ES-I3 (cell line): Measurements from ENCODE around the gene MXD3.
"Not testable (repeated sequence)": the region's sequence is repeated elsewhere in the genome, so short reads cannot be mapped to it uniquely, and the experiment has no call there.

Source experiments
- H3K36me3 ChIP-seq: 2 replicates; pipeline ENCODE4 v1.6.1; 2013; ENCODE audit warnings: mild to moderate bottlenecking, low read length, control low read depth, moderate library complexity; ENCODE audit not compliant: insufficient read depth
- H3K4me1 ChIP-seq: 2 replicates; pipeline ENCODE4 v1.6.1; 2013; ENCODE audit warnings: mild to moderate bottlenecking, control low read depth, low read length; ENCODE audit not compliant: insufficient read depth
- H3K9ac ChIP-seq: 2 replicates; pipeline ENCODE4 v1.6.1; 2013; ENCODE audit warnings: low read depth, mild to moderate bottlenecking, low read length, moderate library complexity
- H3K9me3 ChIP-seq: 2 replicates; pipeline ENCODE4 v1.6.1; 2013; ENCODE audit warnings: mild to moderate bottlenecking, low read length, moderate library complexity; ENCODE audit not compliant: control insufficient read depth, insufficient read depth

MXD3 gene

DNA sequence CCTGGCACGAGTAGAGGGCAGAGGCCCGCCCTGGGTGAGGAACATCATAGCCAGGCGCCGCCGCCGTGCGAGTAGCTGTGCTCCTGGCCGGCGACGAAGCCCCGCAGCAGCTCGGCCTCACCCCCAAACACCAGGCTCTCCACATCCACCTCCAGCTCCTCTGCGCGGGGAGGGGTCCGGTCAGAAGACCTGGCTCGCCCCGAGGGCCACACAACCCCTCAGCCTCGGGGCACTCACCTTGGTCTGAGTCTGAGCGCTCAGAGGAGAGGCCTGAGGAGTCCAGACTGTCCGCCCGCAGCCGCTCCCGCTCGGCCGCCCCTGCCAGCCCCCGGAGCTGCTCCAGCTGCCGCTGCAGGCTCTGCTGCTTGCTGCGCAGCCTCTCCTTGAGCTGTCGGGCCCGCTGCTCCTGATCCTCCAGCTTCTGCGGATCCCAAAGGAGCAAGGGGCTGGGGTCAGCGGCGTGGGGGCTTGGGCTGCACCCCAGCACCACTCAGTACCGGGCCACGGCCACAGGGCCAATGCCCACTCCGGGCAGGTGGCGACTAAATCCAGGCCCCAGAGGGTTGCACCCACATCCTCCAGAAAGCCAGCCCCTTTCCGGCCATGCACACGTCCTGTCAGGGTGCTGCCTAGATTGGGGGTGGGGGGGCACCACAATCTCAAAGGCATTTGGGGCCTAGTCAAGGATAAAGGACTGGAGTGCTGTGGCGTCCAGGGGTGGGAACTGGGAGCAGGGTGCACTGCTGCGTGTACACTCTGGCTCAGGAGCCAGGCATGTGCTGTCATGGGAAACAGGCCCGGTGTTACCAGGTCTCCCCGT lies 3.9 kb downstream of the MXD3 start:
- Histone ChIP-seq H3K9me3 (no peaks in the 10 kb centered on the region), H3K9ac (no peak overlapping the region), H3K4me1 (no peaks in the 10 kb centered on the region), H3K36me3 (peaks cover 4% of the 10 kb centered on the region)

DNA sequence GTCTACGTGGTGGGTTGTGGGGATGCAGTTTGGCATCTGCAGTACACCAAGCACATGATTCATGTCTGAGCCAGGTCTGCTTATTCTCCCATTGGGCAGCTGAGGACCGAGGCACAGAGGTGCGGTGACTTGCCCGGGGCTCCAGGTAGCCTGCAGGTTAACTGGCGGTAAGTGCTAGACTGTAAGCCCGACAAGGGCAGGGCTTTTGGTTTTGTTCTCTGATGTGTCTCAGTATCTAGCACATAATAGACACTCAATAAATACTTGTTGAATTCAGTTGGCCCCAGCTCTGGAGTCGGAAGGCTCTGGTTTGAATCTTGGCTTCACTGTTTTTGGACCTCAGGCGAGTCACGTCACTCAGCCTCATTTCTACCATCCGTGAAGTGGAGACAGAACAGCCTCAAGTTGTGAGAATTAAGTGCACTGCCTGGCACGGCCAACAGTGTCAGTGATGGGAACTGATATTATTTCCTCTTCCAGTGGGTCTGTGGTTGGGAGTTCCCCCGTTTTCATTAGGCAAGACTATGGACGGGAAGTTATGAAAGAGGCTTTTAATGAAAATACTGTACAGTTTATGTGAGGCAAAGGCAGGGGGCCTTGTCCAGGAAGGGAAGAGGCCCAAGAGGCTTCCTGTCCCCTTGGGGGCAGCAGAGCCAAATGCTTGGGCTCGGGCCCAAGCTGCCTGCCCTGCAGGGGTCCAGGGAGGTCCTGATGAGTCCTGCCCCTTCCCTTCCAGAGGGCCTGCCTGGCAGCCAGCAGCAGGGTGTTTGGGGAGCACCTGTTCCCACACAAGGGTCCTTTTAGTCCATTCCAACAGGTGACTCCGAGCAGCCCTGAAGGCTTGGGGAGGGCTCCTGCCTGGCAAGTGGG lies 4.8 kb downstream of the MXD3 start:
- Histone ChIP-seq H3K9me3 (no peaks in the 10 kb centered on the region), H3K9ac (no peak overlapping the region), H3K36me3 (peaks cover 4% of the 10 kb centered on the region), H3K4me1 (no peaks in the 10 kb centered on the region)

DNA sequence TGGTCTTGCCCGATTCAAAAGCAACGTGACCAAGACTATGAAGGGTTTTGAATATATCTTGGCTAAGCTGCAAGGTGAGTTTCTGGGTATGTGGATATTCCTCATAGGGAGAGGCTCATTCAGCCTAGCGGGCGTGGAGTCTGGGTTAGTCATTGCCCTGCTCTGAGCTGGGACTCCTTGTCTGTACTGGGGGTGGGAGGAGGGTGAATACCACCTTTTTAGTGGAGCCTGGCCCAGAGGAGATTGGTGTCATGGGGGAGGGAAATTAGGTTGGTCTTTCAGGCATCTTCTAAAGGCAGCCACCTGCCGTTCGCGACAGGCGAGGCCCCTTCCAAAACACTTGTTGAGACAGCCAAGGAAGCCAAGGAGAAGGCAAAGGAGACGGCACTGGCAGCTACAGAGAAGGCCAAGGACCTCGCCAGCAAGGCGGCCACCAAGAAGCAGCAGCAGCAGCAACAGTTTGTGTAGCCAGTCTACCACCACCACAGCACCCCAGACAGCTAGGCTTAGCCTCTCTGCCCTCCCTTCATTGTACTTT lies 5.5 kb downstream of the MXD3 start:
- not testable (repeated sequence) for H3K9me3 ChIP-seq, H3K4me1 ChIP-seq, H3K9ac ChIP-seq, H3K36me3 ChIP-seq

DNA sequence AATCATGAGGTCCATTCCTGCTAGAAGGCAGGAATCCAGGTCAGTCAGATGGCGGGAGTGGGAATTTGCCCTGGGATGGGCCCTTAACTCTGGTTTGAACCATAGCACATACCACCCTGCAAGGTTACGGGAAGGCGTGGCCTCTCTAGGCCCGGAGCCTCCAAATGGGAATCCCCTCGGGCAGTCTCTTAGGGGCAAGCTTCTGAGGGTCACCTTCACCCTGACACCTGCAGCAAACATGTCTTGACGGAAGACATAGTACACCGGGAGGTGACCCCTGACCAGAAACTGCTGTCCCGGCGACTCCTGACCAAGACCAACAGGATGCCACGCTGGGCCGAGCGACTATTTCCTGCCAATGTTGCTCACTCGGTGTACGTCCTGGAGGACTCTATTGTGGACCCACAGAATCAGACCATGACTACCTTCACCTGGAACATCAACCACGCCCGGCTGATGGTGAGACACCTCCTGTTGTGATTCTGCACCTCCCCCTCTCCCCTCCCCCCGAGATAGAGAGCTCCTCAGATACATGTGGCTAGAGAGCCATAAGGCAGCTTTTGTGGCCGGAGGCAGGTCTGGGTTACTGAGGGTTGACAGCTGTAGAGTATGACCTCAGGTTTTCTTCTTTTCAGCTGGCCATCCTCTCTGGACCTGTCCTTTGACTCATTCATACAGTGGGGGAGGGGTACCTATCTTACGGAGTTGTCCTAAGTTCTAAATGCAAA lies 7.1 kb downstream of the MXD3 start:
- peaks cover 4% of the 10 kb centered on the region for H3K36me3 ChIP-seq
- no peaks in the 10 kb centered on the region for H3K9me3 ChIP-seq
- H3K4me1 ChIP-seq: peaks cover 13% of the 10 kb centered on the region
- peak overlapping the region; percentile 100 for H3K9ac ChIP-seq

DNA sequence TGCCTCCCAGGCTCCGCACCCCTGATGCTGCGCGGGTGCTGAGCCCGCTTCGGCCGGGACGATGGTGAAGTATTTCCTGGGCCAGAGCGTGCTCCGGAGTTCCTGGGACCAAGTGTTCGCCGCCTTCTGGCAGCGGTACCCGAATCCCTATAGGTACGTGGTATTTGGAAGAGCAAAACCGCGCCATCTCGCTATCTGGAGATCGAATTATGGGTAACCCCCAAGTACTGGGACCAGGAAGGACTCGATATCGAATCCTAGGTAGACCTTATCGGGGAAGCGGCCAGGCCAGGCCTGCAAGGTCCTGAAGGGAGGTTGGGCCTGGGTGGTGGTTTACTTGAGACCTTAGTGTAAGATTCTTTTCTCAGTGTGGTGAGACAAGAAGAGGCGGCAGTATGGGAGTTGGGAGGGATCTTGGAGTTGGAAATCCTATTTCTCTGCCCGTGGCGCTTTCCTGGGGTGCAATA lies 7.7 kb downstream of the MXD3 start:
- no peaks in the 10 kb centered on the region for H3K9me3 ChIP-seq
- H3K36me3 ChIP-seq: peaks cover 4% of the 10 kb centered on the region
- H3K9ac ChIP-seq: peak overlapping the region; percentile 100
- peaks cover 19% of the 10 kb centered on the region for H3K4me1 ChIP-seq

DNA sequence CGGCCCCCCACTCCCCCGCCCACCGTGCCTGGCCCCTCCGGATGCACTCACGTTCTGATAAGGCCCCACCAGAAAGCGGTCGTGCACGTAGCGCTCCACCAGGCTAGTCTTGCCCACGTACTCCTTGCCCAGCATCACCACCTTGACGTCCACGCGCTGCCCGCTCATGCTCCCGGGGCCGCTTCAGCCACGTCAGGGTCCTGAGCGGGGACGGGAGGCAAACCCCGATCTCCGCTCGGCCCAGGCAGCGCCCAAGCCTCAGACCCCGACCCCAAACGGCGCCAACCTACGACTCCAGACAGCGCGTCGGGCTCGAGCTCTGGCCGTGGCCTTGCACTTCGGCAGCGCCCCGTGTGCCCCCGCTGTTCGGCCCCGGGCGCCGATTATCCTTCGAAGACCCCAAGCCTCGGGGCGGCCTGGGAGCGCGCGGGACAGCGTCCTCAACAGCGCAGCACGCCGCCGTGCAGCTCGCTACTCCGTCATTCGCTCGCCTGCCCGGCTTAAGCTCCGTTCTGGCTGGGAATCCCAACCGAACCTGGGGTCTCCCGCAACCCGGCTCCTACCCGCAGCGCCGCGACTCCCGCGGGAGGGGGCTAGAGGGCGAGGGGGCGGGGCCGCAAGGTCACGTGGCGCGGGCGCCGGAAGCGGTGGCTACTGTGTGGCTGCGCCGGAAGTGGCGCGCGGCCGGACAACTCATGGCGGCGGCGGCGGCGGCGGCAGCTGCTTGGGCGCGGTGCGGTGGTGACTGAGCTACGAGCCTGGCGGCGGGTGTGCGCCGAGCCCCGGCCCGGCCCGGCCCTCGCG lies 8.4 kb downstream of the MXD3 start, which contains the start of the genes PRELID1 and RAB24:
TSS of gene PRELID1 (plus strand) at position 679 of the 804 bp plus-strand sequence. CDS start 187 bp downstream, outside the sequence.
TSS of gene RAB24 (minus strand) at position 599 of the 804 bp plus-strand sequence. CDS start at position 168, 431 bp downstream.
- Histone ChIP-seq H3K9ac (peak within 1 kb of the TSS; percentile 100), H3K4me1 (peaks cover 19% of the 10 kb centered on the region), H3K9me3 (no peaks in the 10 kb centered on the region), H3K36me3 (peaks cover 4% of the 10 kb centered on the region)

DNA sequence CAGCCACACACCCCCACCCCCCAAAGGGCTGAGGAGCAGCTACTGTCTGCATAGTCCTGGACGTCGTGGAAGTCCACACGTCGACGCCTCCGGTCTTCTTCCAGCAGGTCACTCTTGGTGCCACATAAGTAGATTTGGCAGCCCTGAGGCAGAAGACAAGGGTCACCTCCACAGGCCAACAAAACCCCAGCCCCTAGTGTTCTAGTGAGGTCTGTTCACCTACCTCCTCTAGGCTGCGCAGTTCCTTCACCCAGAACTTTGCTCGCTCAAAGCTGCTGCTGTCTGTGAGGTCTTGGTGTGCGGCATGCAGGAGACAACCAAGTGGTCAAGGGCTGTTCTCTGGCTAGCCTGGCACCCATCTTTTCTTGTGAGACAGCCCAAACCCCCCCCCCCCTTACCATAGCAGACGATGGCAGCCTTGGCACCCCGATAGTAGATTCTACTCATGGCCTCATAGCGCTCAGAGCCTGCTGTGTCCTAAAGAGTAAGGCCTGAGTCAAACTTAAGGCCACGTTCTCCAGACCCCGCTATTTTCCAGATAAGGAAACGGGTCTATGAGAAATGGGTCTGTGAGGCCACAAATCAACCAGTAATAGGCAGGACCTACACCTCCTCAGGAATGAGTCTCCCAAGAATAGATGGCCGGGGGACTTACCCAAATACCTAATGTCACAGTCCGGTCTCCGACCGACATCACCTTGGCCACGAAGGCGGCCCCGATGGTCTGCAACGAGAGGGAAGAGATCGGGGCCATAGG lies 9.2 kb downstream of the MXD3 start:
- Histone ChIP-seq H3K36me3 (peaks cover 4% of the 10 kb centered on the region), H3K9ac (peak overlapping the region; percentile 100), H3K9me3 (no peaks in the 10 kb centered on the region), H3K4me1 (peaks cover 19% of the 10 kb centered on the region)

DNA sequence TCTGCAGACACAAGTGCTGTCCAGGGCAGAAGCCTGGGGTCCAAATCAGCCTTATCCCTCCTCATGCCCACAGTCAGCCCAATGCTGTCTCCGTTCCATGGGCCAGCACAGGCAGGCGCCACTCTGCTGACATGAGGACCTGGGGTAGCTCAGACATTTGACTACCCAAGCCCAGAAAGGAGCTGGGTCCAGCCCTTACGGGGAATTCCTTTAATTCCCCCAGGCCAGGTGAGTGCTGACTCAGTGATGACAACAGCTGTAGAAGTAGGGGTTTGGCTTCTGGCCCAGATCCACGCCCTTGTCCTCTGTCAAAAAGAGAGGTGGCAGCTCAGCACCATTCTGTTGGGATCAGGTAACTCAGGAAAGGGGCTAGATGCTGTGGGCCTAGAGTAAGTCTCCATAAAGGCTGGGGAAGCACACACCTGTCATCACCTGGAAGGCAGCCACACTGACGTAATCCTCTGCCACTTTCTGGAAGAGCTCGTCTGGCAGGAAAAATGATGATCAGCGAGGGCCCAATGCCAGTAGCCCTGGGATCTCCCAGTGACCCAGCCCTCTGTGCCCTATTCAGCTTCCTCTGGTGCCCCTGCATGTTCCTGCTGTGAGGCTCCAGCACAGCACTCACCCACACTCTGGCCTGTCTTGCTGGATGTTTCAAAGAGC lies 10.1 kb downstream of the MXD3 start:
- peaks cover 19% of the 10 kb centered on the region for H3K4me1 ChIP-seq
- H3K9ac ChIP-seq: no peak overlapping the region
- H3K9me3 ChIP-seq: no peaks in the 10 kb centered on the region
- H3K36me3 ChIP-seq: no peaks in the 10 kb centered on the region; the same call in 1 of the 2 replicates

DNA sequence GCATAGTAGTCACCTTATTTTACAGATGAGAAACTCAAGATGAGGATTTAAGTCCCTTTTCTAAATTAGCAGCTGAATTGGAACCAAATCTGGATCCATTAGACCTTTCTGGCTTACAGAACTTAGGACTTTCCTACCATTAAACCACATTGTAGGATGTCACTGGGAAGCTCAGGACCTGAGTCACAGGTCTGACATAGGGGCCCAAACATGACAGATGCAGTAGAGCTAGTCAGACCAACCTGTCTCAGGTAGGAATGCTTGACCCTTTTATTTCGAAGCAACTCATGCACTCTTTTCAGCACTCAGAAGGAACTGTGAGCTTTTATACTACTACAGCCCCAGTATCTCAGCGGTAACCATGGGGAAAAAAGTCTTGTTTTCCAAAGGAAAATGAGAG lies 10.7 kb downstream of the MXD3 start:
- Histone ChIP-seq H3K9me3 (no peaks in the 10 kb centered on the region), H3K9ac (no peak overlapping the region), H3K36me3 (no peaks in the 10 kb centered on the region), H3K4me1 (peaks cover 19% of the 10 kb centered on the region)

DNA sequence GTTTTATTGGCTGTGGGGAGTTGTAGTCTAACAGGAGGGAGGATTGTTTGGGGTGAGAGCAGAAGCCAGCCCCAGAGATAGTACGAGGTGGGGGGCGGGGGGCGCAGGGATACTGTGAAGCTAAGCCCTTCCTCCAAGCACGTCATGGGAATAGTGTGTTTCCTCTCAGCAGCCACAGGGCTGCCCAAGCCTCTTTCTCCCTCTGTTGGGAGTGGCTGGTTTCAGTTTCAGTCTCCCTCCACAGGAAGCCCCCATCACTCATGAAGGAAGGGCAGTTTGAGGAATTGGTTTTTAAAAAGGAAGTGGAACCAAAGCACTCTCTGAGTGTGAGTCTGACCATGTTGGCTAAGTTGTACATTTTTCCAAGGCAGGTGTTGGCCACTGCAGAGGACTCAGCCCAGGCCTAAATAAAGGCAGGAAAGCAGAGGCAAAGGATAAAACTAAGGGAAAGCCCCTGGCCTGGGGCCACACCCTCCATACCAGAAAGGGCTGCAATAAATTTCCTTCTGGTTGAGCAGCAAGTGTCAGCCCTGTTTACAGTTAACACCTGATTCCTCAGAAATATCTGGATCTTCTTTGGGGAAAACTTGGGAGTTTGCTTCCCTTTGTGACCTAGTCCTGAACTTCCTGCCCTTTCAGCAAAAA lies 11.3 kb downstream of the MXD3 start:
- no peaks in the 10 kb centered on the region for H3K9me3 ChIP-seq
- peaks cover 4% of the 10 kb centered on the region; the same call in 1 of the 2 replicates for H3K36me3 ChIP-seq
- no peak overlapping the region for H3K9ac ChIP-seq
- H3K4me1 ChIP-seq: peaks cover 19% of the 10 kb centered on the region

DNA sequence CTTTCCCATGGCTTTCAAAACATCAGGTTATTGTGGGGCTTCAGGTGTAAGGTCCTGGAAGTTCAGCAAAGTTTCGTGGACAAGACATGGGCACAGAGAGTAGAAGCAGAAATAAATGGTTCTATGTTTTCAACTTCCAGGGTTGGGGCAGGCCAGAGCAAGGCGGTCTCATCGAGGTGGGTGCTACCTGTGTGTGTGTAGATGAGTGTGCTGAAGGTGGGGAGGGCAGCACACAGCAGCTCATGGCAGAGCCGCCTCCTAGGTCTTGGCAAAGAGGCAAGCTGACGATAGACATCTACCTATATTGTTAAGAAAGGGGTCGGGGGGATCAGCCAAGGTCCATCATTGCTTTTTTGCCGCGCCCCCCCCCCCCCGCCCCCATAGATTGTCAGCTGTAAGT lies 12.0 kb downstream of the MXD3 start:
- Histone ChIP-seq H3K4me1 (peaks cover 19% of the 10 kb centered on the region), H3K9me3 (no peaks in the 10 kb centered on the region), H3K36me3 (peaks cover 10% of the 10 kb centered on the region), H3K9ac (no peak overlapping the region)

DNA sequence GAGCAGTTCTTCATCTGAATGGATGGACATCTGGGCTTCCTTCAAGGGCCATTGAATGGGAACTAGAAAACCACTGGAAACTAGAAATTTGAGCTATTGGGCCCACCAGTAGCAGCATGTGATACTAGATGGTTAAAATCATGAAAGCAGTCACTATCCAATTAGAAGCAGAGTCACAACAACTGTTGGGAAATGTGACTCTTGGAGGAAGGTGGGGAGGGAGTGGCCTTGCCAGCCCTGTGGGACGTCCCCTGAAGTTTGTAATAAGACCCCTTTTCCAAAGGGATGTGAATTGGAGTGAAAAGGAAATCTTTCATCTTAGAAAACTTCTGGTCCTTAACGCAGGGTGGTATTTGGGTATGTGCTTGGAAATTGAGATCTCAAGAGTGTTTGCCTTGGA lies 13.8 kb downstream of the MXD3 start:
- no peak overlapping the region for H3K9ac ChIP-seq
- H3K36me3 ChIP-seq: peaks cover 22% of the 10 kb centered on the region
- H3K9me3 ChIP-seq: no peaks in the 10 kb centered on the region
- H3K4me1 ChIP-seq: peaks cover 19% of the 10 kb centered on the region
